ENCODE measurements around the gene SPP2.

Gene SPP2

DNA sequence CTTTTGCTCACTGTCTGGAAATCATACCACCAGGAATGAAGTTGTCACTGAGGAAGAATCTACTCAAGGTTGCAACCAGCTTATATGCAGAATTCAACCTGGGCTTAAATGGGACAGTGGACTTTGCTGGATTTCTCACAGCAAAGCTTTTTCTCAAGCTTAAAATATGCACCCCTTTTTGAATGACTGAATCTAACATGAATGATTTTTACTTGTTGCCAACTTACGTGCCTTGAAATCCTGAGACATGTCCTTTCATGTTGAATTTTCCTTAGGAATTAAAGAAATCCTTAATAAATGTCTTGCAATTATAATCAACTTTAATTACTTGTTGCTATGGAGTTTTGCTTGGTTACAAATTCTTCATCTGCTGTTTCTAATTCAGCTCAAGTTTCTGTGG is 57.4 kb downstream of the SPP2 start:
- no peak overlapping the region for H3K9ac ChIP-seq (ENCODE audit: insufficient read length)
- no peak for DNase-seq (ENCODE audit: low read depth, low spot score)
- no peaks in the 10 kb centered on the region for H3K9me3 ChIP-seq (ENCODE audit: low read depth, low read length)
- TF ChIP-seq POLR2AphosphoS5 (IDR thresholded peaks at IDR 0.05; ENCODE audit: borderline replicate concordance, low read depth, low read length) = no peak
- no peak for TF ChIP-seq FOXP2 (optimal IDR thresholded peaks at IDR 0.05; ENCODE audit: control extremely low read depth, extremely low read length, insufficient read depth)
- no peak for TF ChIP-seq EZH2 (IDR thresholded peaks at IDR 0.05)
- H3K36me3 ChIP-seq (ENCODE audit: insufficient read depth, low read length) = no peaks in the 10 kb centered on the region
- H3K4me3 ChIP-seq = no peak overlapping the region
- H3K27ac ChIP-seq = no peak overlapping the region

DNA sequence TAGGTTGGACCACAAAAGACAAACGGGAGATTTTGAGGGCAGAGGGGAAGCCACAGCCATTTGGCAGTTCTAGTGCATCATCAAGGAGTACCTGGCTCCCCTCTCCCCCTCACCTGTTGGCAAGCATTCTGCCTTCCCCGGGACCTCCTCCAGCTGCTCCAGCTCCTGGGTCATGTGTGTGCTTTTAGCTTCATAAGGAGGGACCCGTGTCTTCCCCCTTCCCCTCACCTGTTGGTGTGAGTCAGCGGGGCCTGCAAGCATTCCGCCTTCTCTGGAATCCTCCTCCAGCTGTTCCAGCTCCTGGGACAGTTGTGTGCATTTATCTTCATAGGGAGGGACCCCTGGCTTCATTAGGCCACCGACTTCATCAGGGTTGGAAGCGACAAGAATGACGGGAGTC is 58.8 kb downstream of the SPP2 start:
- Histone ChIP-seq H3K36me3 (ENCODE audit: insufficient read depth, low read length) (no peaks in the 10 kb centered on the region), H3K27ac (no peak overlapping the region), H3K9me3 (ENCODE audit: low read depth, low read length) (no peaks in the 10 kb centered on the region), H3K9ac (ENCODE audit: insufficient read length) (no peak overlapping the region), H3K4me3 (no peak overlapping the region)
- no peak for DNase-seq (ENCODE audit: low read depth, low spot score)
- no peak for TF ChIP-seq EZH2 (IDR thresholded peaks at IDR 0.05)
- no peak for TF ChIP-seq FOXP2 (optimal IDR thresholded peaks at IDR 0.05; ENCODE audit: control extremely low read depth, extremely low read length, insufficient read depth)
- no peak for TF ChIP-seq POLR2AphosphoS5 (IDR thresholded peaks at IDR 0.05; ENCODE audit: borderline replicate concordance, low read depth, low read length)

DNA sequence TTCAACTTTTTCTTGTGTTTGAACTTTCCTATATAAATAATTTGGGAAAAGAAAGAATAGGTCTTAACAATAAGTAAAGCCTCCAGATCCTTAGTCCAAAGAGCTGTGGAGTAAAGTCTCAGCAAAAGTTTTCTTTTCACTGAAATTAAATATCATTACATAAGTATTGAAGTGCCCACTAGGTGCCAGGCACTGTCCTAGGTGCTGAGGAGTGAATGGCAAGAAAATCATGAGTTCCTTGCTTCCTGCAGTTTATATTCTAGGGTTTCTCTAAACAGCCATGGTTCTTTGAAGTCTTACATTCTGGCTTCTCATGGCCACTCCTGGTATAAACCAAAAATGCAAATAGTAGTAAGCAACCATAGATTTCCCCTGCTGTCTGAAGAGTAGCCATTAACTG is 59.7 kb downstream of the SPP2 start:
- Histone ChIP-seq H3K27ac (no peak overlapping the region), H3K9me3 (ENCODE audit: low read depth, low read length) (no peaks in the 10 kb centered on the region), H3K9ac (ENCODE audit: insufficient read length) (no peak overlapping the region), H3K36me3 (ENCODE audit: insufficient read depth, low read length) (no peaks in the 10 kb centered on the region), H3K4me3 (no peak overlapping the region)
- DNase-seq (ENCODE audit: low read depth, low spot score) = no peak
- TF ChIP-seq FOXP2 (optimal IDR thresholded peaks at IDR 0.05; ENCODE audit: control extremely low read depth, extremely low read length, insufficient read depth) (no peak), EZH2 (IDR thresholded peaks at IDR 0.05) (no peak), POLR2AphosphoS5 (IDR thresholded peaks at IDR 0.05; ENCODE audit: borderline replicate concordance, low read depth, low read length) (no peak)

DNA sequence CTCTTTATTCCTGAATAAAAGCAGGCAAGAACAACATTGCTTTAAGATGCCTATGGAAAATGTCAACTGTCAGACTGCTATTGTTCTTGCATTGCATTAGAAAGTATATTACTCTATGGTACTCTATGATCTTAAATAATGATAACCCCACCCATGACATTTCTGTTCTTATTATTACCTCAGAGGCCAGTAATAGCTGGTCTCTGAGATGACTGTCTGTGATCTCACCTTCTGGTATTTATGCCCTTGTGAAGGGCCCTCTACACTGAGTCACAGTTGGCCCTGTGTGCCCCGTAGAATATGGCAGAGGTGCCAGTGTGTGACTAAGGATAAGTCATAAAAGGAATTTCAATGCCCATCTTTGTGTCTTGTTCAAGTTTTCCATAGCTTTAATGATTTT is 61.0 kb downstream of the SPP2 start:
- Histone ChIP-seq H3K27ac (no peak overlapping the region), H3K9ac (ENCODE audit: insufficient read length) (no peak overlapping the region), H3K4me3 (no peak overlapping the region), H3K9me3 (ENCODE audit: low read depth, low read length) (no peaks in the 10 kb centered on the region), H3K36me3 (ENCODE audit: insufficient read depth, low read length) (no peaks in the 10 kb centered on the region)
- DNase-seq (ENCODE audit: low read depth, low spot score) = no peak
- no peak for TF ChIP-seq FOXP2 (optimal IDR thresholded peaks at IDR 0.05; ENCODE audit: control extremely low read depth, extremely low read length, insufficient read depth)
- TF ChIP-seq EZH2 (IDR thresholded peaks at IDR 0.05) = no peak
- TF ChIP-seq POLR2AphosphoS5 (IDR thresholded peaks at IDR 0.05; ENCODE audit: borderline replicate concordance, low read depth, low read length) = no peak

DNA sequence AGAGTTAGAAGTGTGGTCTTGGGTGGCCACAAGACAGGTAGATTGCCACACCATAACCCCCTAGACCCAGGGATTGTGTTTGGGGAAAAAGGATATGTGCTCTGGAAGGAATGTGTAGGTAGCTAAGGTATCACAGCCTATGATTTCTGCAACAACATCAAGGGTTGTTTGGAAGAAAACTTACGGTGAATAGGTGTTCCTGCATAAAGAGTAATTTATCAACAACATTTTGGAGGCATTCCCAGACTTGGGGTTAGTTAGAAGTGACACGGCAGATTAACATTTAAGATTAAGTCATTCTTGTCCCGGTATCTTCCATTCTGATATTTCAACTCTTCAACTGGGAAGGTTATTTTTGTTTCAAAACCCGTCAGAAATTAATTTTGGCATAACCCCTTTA is 65.5 kb downstream of the SPP2 start:
- no peaks in the 10 kb centered on the region for H3K36me3 ChIP-seq (ENCODE audit: insufficient read depth, low read length)
- no peak for DNase-seq (ENCODE audit: low read depth, low spot score)
- H3K9ac ChIP-seq (ENCODE audit: insufficient read length) = no peak overlapping the region
- no peak overlapping the region for H3K4me3 ChIP-seq
- TF ChIP-seq EZH2 (IDR thresholded peaks at IDR 0.05) = no peak
- TF ChIP-seq POLR2AphosphoS5 (IDR thresholded peaks at IDR 0.05; ENCODE audit: borderline replicate concordance, low read depth, low read length) = no peak
- TF ChIP-seq FOXP2 (optimal IDR thresholded peaks at IDR 0.05; ENCODE audit: control extremely low read depth, extremely low read length, insufficient read depth) = no peak
- H3K27ac ChIP-seq = no peak overlapping the region
- H3K9me3 ChIP-seq (ENCODE audit: low read depth, low read length) = no peaks in the 10 kb centered on the region

DNA sequence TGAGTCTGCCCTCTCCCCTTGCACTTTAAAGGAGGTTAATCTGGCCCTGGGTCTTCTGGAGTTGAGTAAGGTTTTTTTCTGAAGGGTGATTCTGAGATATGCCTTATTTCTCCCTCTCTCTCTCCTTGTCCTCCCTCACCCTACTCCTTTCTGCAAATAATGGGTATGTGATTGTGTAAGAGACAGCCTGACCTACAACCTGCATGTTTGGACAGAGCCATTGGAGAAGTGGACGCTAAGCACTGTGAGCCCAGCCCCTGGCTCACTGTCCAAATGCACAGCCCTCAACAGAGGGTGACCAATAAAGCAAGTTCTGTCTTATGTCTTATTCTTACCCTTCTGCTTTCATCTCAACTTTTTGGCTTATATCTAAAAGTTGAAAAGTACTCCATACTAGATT is 71.5 kb downstream of the SPP2 start:
- DNase-seq (ENCODE audit: low read depth, low spot score) = no peak
- Histone ChIP-seq H3K9me3 (ENCODE audit: low read depth, low read length) (no peaks in the 10 kb centered on the region), H3K36me3 (ENCODE audit: insufficient read depth, low read length) (no peaks in the 10 kb centered on the region), H3K4me3 (no peak overlapping the region), H3K27ac (no peak overlapping the region), H3K9ac (ENCODE audit: insufficient read length) (no peak overlapping the region)
- TF ChIP-seq FOXP2 (optimal IDR thresholded peaks at IDR 0.05; ENCODE audit: control extremely low read depth, extremely low read length, insufficient read depth) = no peak
- TF ChIP-seq EZH2 (IDR thresholded peaks at IDR 0.05) = no peak
- TF ChIP-seq POLR2AphosphoS5 (IDR thresholded peaks at IDR 0.05; ENCODE audit: borderline replicate concordance, low read depth, low read length) = no peak

DNA sequence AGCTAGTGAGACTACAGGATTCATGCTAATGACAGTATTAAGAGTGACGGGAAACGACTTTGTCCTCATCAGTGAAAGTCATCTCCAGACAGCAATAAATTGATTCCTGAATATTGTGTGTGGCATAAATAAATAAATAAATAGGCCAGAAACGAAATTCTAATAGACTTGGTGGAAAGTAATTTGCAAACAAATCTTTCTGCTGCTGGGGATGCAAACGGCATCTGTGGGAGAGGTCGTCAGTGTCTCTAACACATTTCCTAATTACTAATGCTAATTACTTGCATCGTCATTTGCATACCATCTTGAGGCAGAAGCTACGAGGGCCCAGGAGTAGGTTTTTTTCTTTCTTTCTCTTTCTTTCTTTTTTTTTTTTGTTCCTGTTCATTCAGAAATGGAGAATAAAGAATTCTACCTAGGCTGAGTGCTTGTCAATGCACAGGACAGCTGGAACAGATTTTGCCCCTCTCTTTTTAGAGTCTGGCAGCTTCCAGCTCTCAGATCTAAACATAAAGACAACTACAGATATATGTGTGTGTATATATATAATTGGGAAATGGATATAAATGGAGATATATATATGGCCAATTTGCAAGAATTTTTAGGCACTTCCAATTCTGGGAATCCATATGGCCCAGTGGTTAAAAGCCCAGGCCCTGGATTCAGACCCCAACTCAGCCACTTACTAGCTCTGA is 75.1 kb downstream of the SPP2 start:
- TF ChIP-seq EZH2 (IDR thresholded peaks at IDR 0.05) = no peak
- TF ChIP-seq POLR2AphosphoS5 (IDR thresholded peaks at IDR 0.05; ENCODE audit: borderline replicate concordance, low read depth, low read length) = no peak
- TF ChIP-seq FOXP2 (optimal IDR thresholded peaks at IDR 0.05; ENCODE audit: control extremely low read depth, extremely low read length, insufficient read depth) = no peak
- Histone ChIP-seq H3K36me3 (ENCODE audit: insufficient read depth, low read length) (no peaks in the 10 kb centered on the region), H3K4me3 (no peak overlapping the region), H3K27ac (no peak overlapping the region), H3K9ac (ENCODE audit: insufficient read length) (no peak overlapping the region), H3K9me3 (ENCODE audit: low read depth, low read length) (no peaks in the 10 kb centered on the region)
- no peak for DNase-seq (ENCODE audit: low read depth, low spot score)

DNA sequence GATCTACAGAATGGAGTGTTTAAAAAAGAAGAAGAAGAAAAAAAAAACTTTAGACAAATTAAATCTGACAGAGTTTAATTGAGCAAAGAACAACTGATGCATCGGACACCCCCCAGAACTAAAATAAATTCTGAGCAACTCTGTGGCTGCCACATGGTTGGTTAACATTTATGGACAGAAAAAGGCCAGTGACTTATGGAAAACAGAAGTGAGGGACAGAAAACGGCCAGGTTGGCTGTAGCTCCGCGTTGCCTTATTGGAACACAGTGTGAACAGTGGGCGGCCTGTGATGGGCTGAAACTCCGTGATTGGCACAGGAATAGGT is 75.6 kb downstream of the SPP2 start:
- Histone ChIP-seq H3K9me3 (ENCODE audit: low read depth, low read length) (no peaks in the 10 kb centered on the region), H3K9ac (ENCODE audit: insufficient read length) (no peak overlapping the region), H3K4me3 (no peak overlapping the region), H3K27ac (no peak overlapping the region), H3K36me3 (ENCODE audit: insufficient read depth, low read length) (no peaks in the 10 kb centered on the region)
- TF ChIP-seq POLR2AphosphoS5 (IDR thresholded peaks at IDR 0.05; ENCODE audit: borderline replicate concordance, low read depth, low read length) (no peak), FOXP2 (optimal IDR thresholded peaks at IDR 0.05; ENCODE audit: control extremely low read depth, extremely low read length, insufficient read depth) (no peak), EZH2 (IDR thresholded peaks at IDR 0.05) (no peak)
- DNase-seq (ENCODE audit: low read depth, low spot score) = no peak
